WTC11 (cell line): ENCODE results near the gene AKR7A2. TPM values are rescaled to one million over a fixed set of nuclear protein-coding genes. Genes with fewer than 3 reads are reported as not detected.

ENCODE experiments used
- ATAC-seq: fragments of 200-7000 bp; cut with Tn5 transposase; 2 replicates; pipeline ENCODE4 v1.10.0; 2021; ENCODE audit warnings: mild to moderate bottlenecking, moderate library complexity
- CTCF ChIA-PET: fragments of 300-600 bp; sonication (Branson Sonifier 250); formaldehyde crosslinking; loops from one replicate; lab custom pipeline; 2021; ENCODE audit warnings: antibody characterized with exemption; lab: Charles Lee
- POLR2A ChIA-PET: fragments of 350-600 bp; sonication (Branson Sonifier 250); formaldehyde crosslinking; loops from one replicate; lab custom pipeline; 2021; ENCODE audit warnings: antibody characterized with exemption; lab: Charles Lee
- DNase-seq: peaks from one replicate; pipeline ENCODE4 v3.0.0; 2021; ENCODE audit warnings: low spot score
- H3K27ac Mint-ChIP-seq: 2 replicates; pipeline ENCODE4 v1.8.0; 2021; ENCODE audit warnings: mixed read lengths
- H3K27me3 Mint-ChIP-seq: 2 replicates; pipeline ENCODE4 v1.8.0; 2021; ENCODE audit warnings: low read depth, mild to moderate bottlenecking, moderate library complexity, mixed read lengths
- H3K36me3 Mint-ChIP-seq: 2 replicates; pipeline ENCODE4 v1.8.0; 2021; ENCODE audit warnings: mixed read lengths
- H3K4me1 Mint-ChIP-seq: 2 replicates; pipeline ENCODE4 v1.8.0; 2022; ENCODE audit warnings: mixed read lengths
- H3K4me3 Mint-ChIP-seq: 2 replicates; pipeline ENCODE4 v1.8.0; 2021; ENCODE audit warnings: mild to moderate bottlenecking, moderate library complexity, mixed read lengths
- H3K9me3 Mint-ChIP-seq: 2 replicates; pipeline ENCODE4 v1.8.0; 2021; ENCODE audit warnings: mixed read lengths
- ATF1 ChIP-seq: sonication (generic); formaldehyde crosslinking; IDR thresholded peaks from 2 replicates; pipeline ENCODE4 v1.8.1; 2023; ENCODE audit warnings: mild to moderate bottlenecking, moderate library complexity, missing genetic modification reagents
- ATF2 ChIP-seq: sonication (generic); formaldehyde crosslinking; IDR thresholded peaks from 2 replicates; pipeline ENCODE4 v1.8.1; 2022; ENCODE audit warnings: low read depth, missing genetic modification reagents, borderline replicate concordance
- ATF3 ChIP-seq: sonication (generic); formaldehyde crosslinking; conservative IDR thresholded peaks from 2 replicates; pipeline ENCODE4 v1.8.1; 2022; ENCODE audit warnings: mild to moderate bottlenecking, missing genetic modification reagents
- HMGA2 ChIP-seq: fragments of 250-450 bp; sonication (Bioruptor Pico); IDR thresholded peaks from 2 replicates; pipeline ENCODE4 v1.4.0; 2021; ENCODE audit warnings: mild to moderate bottlenecking, moderate library complexity
- IRF1 ChIP-seq: sonication (generic); formaldehyde crosslinking; IDR thresholded peaks from 2 replicates; pipeline ENCODE4 v1.8.0; 2023; ENCODE audit warnings: missing genetic modification reagents
- JUN ChIP-seq: sonication (generic); formaldehyde crosslinking; IDR thresholded peaks from 2 replicates; pipeline ENCODE4 v1.8.0; 2023; ENCODE audit warnings: mild to moderate bottlenecking, missing genetic modification reagents
- MLX ChIP-seq: sonication (generic); formaldehyde crosslinking; IDR thresholded peaks from 2 replicates; pipeline ENCODE4 v1.8.1; 2023; ENCODE audit warnings: mild to moderate bottlenecking, missing genetic modification reagents, moderate library complexity
- MXD4 ChIP-seq: fragments of 250-450 bp; sonication (Bioruptor Pico); IDR thresholded peaks from 2 replicates; pipeline ENCODE4 v1.8.0; 2021; ENCODE audit warnings: mild to moderate bottlenecking, moderate library complexity, borderline replicate concordance
- MYBL2 ChIP-seq: sonication (generic); formaldehyde crosslinking; IDR thresholded peaks from 2 replicates; pipeline ENCODE4 v1.8.1; 2023; ENCODE audit warnings: mild to moderate bottlenecking, moderate library complexity, missing genetic modification reagents
- NR1H2 ChIP-seq: sonication (generic); formaldehyde crosslinking; IDR thresholded peaks from 2 replicates; pipeline ENCODE4 v1.9.0; 2021; ENCODE audit warnings: mild to moderate bottlenecking, moderate library complexity, missing genetic modification reagents
- NR3C1 ChIP-seq: sonication (generic); formaldehyde crosslinking; conservative IDR thresholded peaks from 2 replicates; pipeline ENCODE4 v1.8.1; 2023; ENCODE audit warnings: low read depth, mild to moderate bottlenecking, missing genetic modification reagents
- USF1 ChIP-seq: sonication (generic); formaldehyde crosslinking; IDR thresholded peaks from 2 replicates; pipeline ENCODE4 v1.8.0; 2022; ENCODE audit warnings: mild to moderate bottlenecking, missing genetic modification reagents
- ZMAT4 ChIP-seq: fragments of 250-450 bp; sonication (Bioruptor Pico); IDR thresholded peaks from 2 replicates; pipeline ENCODE4 v1.9.0; 2021; ENCODE audit warnings: mild to moderate bottlenecking
- ZNF423 ChIP-seq: fragments of 250-450 bp; sonication (Bioruptor Pico); IDR thresholded peaks from 2 replicates; pipeline ENCODE4 v2.1.2; 2022; ENCODE audit warnings: mild to moderate bottlenecking, moderate library complexity
- ZNF532 ChIP-seq: fragments of 250-450 bp; sonication (Bioruptor Pico); IDR thresholded peaks from 2 replicates; pipeline ENCODE4 v1.9.0; 2021; ENCODE audit warnings: mild to moderate bottlenecking, borderline replicate concordance
- total RNA-seq: library from RNA; stranded (reverse); gene quantifications from 3 replicates; pipeline ENCODE4 v1.2.3, GENCODE V29; 2021

The AKR7A2 gene
- total RNA-seq, 1 experiment from 2014 or later, result 43.4 TPM

GRCh38 chr1:19309123-19309813, 2.7 kb downstream of the AKR7A2 start:
- peaks cover 13% of the 10 kb centered on the region for H3K4me1 Mint-ChIP-seq
- TF ChIP-seq ATF2 (CRISPR knock-in tag), result no peak
- TF ChIP-seq ATF3 (CRISPR knock-in tag), result no peak
- TF ChIP-seq JUN (CRISPR knock-in tag), result no peak
- TF ChIP-seq ATF1 (CRISPR knock-in tag), result no peak
- no peak for TF ChIP-seq ZNF423 (CRISPR knock-in tag)
- TF ChIP-seq USF1 (CRISPR knock-in tag), result no peak
- no peak for TF ChIP-seq ZMAT4 (CRISPR knock-in tag)
- TF ChIP-seq NR3C1 (CRISPR knock-in tag), result no peak
- no peak for TF ChIP-seq ZNF532 (CRISPR knock-in tag)
- TF ChIP-seq IRF1 (CRISPR knock-in tag), result no peak
- TF ChIP-seq MLX (CRISPR knock-in tag), result no peak
- CTCF ChIA-PET, result interaction anchor here (1.2 kb wide), 1 partner anchor 40 kb away, joined by 4 read pairs; no protein-coding TSS in a partner anchor
- POLR2A ChIA-PET, result no interaction called here
- H3K4me3 Mint-ChIP-seq, result no peak overlapping the region
- H3K27me3 Mint-ChIP-seq, result peaks cover 6% of the 10 kb centered on the region
- H3K9me3 Mint-ChIP-seq, result no peaks in the 10 kb centered on the region
- DNase-seq (no peak), ATAC-seq (no peak)
- H3K36me3 Mint-ChIP-seq, result peaks cover 31% of the 10 kb centered on the region
- no peak overlapping the region for H3K27ac Mint-ChIP-seq

- Mint-ChIP-seq H3K4me3 (no peak overlapping the region), H3K27ac (no peak overlapping the region), H3K4me1 (peaks cover 13% of the 10 kb centered on the region), H3K36me3 (peaks cover 35% of the 10 kb centered on the region), H3K9me3 (no peaks in the 10 kb centered on the region), H3K27me3 (peaks cover 6% of the 10 kb centered on the region)
- ChIA-PET CTCF (no interaction called here), POLR2A (no interaction called here)
- DNase-seq, result no peak
- ATAC-seq, result no peak
- TF ChIP-seq ATF1 (CRISPR knock-in tag) (no peak), ATF3 (CRISPR knock-in tag) (no peak), NR1H2 (CRISPR knock-in tag) (no peak), HMGA2 (no peak), ATF2 (CRISPR knock-in tag) (no peak), ZMAT4 (CRISPR knock-in tag) (no peak), MYBL2 (CRISPR knock-in tag) (no peak), MXD4 (CRISPR knock-in tag) (no peak), ZNF532 (CRISPR knock-in tag) (no peak)
These were observed 3.4 kb downstream of the AKR7A2 start for GRCh38 chr1:19308509-19308907.
